Endothelial cell of umbilical vein (primary cell): ENCODE measurements around the gene UGT1A9. TPM values are rescaled to one million over a fixed set of nuclear protein-coding genes. Genes with fewer than 3 reads are reported as not detected.
A peak's percentile ranks its signal among the peaks of the same experiment; 100 is the strongest.

Experiments
- BruUV-seq: library from RNA; stranded (reverse); fragments of 400-500 nt; replicated peaks from 2 replicates; lab custom pipeline; 2021; lab: Mats Ljungman, UMichigan
- CTCF ChIA-PET: fragments of 300-600, 350-600 bp; sonication (Branson Sonifier 250); formaldehyde crosslinking; loops from one replicate; lab custom pipeline; 2021; ENCODE audit warnings: antibody characterized with exemption, inconsistent platforms; lab: Charles Lee
- POLR2A ChIA-PET: fragments of 300-600, 350-600 bp; sonication (Branson Sonifier 250); formaldehyde crosslinking; loops from one replicate; lab custom pipeline; 2021; ENCODE audit warnings: antibody characterized with exemption, inconsistent platforms; lab: Charles Lee
- DNase-seq: peaks from one replicate; pipeline ENCODE4 v3.0.0-alpha.2; 2011; ENCODE audit warnings: low read depth, low spot score
- FAIRE-seq: peaks from 2 replicates; lab custom pipeline; 2011; peaks lifted over from hg19 to GRCh38; lab: Jason Lieb, UNC
- H2AFZ ChIP-seq: 2 replicates; pipeline ENCODE4 v1.6.0; 2012; ENCODE audit warnings: low read depth, low read length, control low read depth, inconsistent platforms
- H3K27ac ChIP-seq: 2 replicates; pipeline ENCODE4 v1.5.1; 2011; ENCODE audit warnings: low read depth, mild to moderate bottlenecking, control low read depth, low read length, moderate library complexity; ENCODE audit not compliant: insufficient read depth
- H3K27me3 ChIP-seq, 2 experiments: 2 replicates each; pipeline versions ENCODE4 v1.6.0 to v1.6.1; 2011; ENCODE audit warnings: low read length in 2 of 2, mixed read lengths in 1 of 2; ENCODE audit not compliant: control insufficient read depth in 2 of 2, insufficient read depth in 2 of 2
- H3K36me3 ChIP-seq, 2 experiments: 2 replicates in 1 of 2; 3 replicates in 1 of 2; pipeline ENCODE4 v1.5.1; 2011; ENCODE audit warnings: low read length in 2 of 2, mild to moderate bottlenecking in 1 of 2, moderate library complexity in 1 of 2; ENCODE audit not compliant: control insufficient read depth in 2 of 2, insufficient read depth in 2 of 2; ENCODE audit errors: extremely low read depth in 1 of 2
- H3K4me1 ChIP-seq: 3 replicates; pipeline ENCODE4 v1.5.1; 2011; ENCODE audit warnings: mild to moderate bottlenecking, low read length; ENCODE audit not compliant: control insufficient read depth, insufficient read depth; ENCODE audit errors: extremely low read depth
- H3K4me2 ChIP-seq: 2 replicates; pipeline ENCODE4 v1.6.1; 2011; ENCODE audit warnings: low read length, control low read depth, mixed read lengths; ENCODE audit not compliant: insufficient read depth
- H3K4me3 ChIP-seq, 3 experiments: fragments of 200-600 bp in 1 of 3; sonication (generic), shearing (Covaris generic) in 1 of 3; replicated peaks in 1 of 3; 2 replicates each; pipeline ENCODE4 v1.5.1; 2011 to 2016; ENCODE audit warnings: control low read depth in 3 of 3, low read length in 3 of 3, mild to moderate bottlenecking in 2 of 3, inconsistent platforms in 1 of 3, low read depth in 1 of 3, moderate library complexity in 1 of 3; ENCODE audit not compliant: insufficient read depth in 1 of 3
- H3K79me2 ChIP-seq: 2 replicates; pipeline ENCODE4 v1.6.0; 2012; ENCODE audit warnings: low read length, inconsistent platforms; ENCODE audit not compliant: control insufficient read depth, insufficient read depth
- H3K9ac ChIP-seq: replicated peaks from 2 replicates; pipeline ENCODE3; 2011; ENCODE audit warnings: low read length, control low read depth; ENCODE audit not compliant: insufficient read depth; ENCODE audit errors: extremely low read depth
- H3K9me1 ChIP-seq: replicated peaks from 3 replicates; pipeline ENCODE4 v1.6.0; 2011; ENCODE audit warnings: mild to moderate bottlenecking, low read length; ENCODE audit not compliant: control insufficient read depth, insufficient read depth; ENCODE audit errors: extremely low read depth
- H3K9me3 ChIP-seq: replicated peaks from 2 replicates; pipeline ENCODE4 v1.5.1; 2012; ENCODE audit warnings: low read length, inconsistent platforms; ENCODE audit not compliant: control insufficient read depth, insufficient read depth
- H4K20me1 ChIP-seq: replicated peaks from 2 replicates; pipeline ENCODE3; 2011; ENCODE audit warnings: mild to moderate bottlenecking, low read length; ENCODE audit not compliant: control insufficient read depth, insufficient read depth; ENCODE audit errors: extremely low read depth
- CTCF ChIP-seq, 2 donors: IDR thresholded peaks; 1 replicate in 1 of 2; 2 replicates in 1 of 2; pipeline ENCODE4 v1.5.1; 2011; ENCODE audit warnings: low read length in 2 of 2, mild to moderate bottlenecking in 2 of 2, moderate library complexity in 2 of 2, control low read depth in 1 of 2, inconsistent platforms in 1 of 2, low read depth in 1 of 2; ENCODE audit not compliant: insufficient read depth in 1 of 2; ENCODE audit errors: extremely low read depth in 1 of 2
- EZH2 ChIP-seq: IDR thresholded peaks from 2 replicates; pipeline ENCODE4 v1.6.1; 2012; ENCODE audit warnings: borderline replicate concordance, low read depth, mild to moderate bottlenecking, moderate library complexity, low read length, inconsistent platforms; ENCODE audit not compliant: severe bottlenecking
- FOS ChIP-seq: IDR thresholded peaks from 2 replicates; pipeline ENCODE4 v1.6.1; 2011; ENCODE audit warnings: mild to moderate bottlenecking, low read length, moderate library complexity, borderline replicate concordance; ENCODE audit not compliant: insufficient read depth
- GATA2 ChIP-seq: IDR thresholded peaks from 2 replicates; pipeline ENCODE4 v1.7.0; 2011; ENCODE audit warnings: low read depth, mild to moderate bottlenecking, moderate library complexity, mixed read lengths, low read length; ENCODE audit not compliant: insufficient read length, insufficient read depth
- JUN ChIP-seq: IDR thresholded peaks from 2 replicates; pipeline ENCODE4 v1.6.1; 2011; ENCODE audit warnings: borderline replicate concordance, low read depth; ENCODE audit not compliant: insufficient read length, insufficient read depth
- MYC ChIP-seq: IDR thresholded peaks from one replicate; pipeline ENCODE4 v1.6.1; 2011; ENCODE audit warnings: mild to moderate bottlenecking, low read depth, low read length
- POLR2A ChIP-seq: IDR thresholded peaks from 2 replicates; pipeline ENCODE4 v1.6.1; 2012; ENCODE audit warnings: low read depth, mild to moderate bottlenecking, control low read depth, low read length
- POLR2AphosphoS5 ChIP-seq: IDR thresholded peaks from 2 replicates; pipeline ENCODE4 v1.6.1; 2012; ENCODE audit warnings: low read depth, mild to moderate bottlenecking, control low read depth, low read length, moderate library complexity; ENCODE audit not compliant: insufficient read depth
- dilution Hi-C: fragments of 300-500 bp; cut with MboI; formaldehyde crosslinking; loops from one replicate; pipeline ENCODE4 v1.15.0; 2019; ENCODE audit warnings: low sequenced_read_pairs; ENCODE audit not compliant: extremely low pct_ligation_motif_present
- intact Hi-C: fragments of 100-400 bp; cut with micrococcal nuclease; formaldehyde crosslinking; loops from one replicate; pipeline ENCODE4 v1.10.0; 2022
- polyA plus RNA-seq, 4 experiments: library from polyadenylated mRNA; depleted of rRNA in 3 of 4; stranded (reverse) in 3 of 4; unstranded in 1 of 4; fragments of >200 nt; gene quantifications; 2 replicates each; pipeline versions ENCODE4 v1.2.1 to v1.2.3, GENCODE V29; 2011 to 2012; ENCODE audit warnings: missing spikeins in 1 of 4
- total RNA-seq: library from RNA; stranded (reverse); gene quantifications from 2 replicates; pipeline ENCODE4 v1.2.3, GENCODE V29; 2021
- TF ChIP-seq, protein P1 (sequence below): IDR thresholded peaks from 2 replicates; pipeline ENCODE4 v1.6.1; 2011; ENCODE audit not compliant: insufficient read depth, insufficient read length

The UGT1A9 gene
- total and polyA plus RNA-seq, 2 donors (not counting 3 experiments of a cell fraction or from before 2014, with no cell fraction given): not detected

- Histone ChIP-seq H3K79me2 (no peaks in the 10 kb centered on the region), H3K4me3 (no peak overlapping the region), H4K20me1 (no peaks in the 10 kb centered on the region), H3K36me3 (no peaks in the 10 kb centered on the region), H3K27ac (peak overlapping the region; percentile 95), H3K9me3 (no peaks in the 10 kb centered on the region), H3K4me1 (peaks cover 4% of the 10 kb centered on the region), H2AFZ (no peak overlapping the region), H3K27me3 (no peaks in the 10 kb centered on the region), H3K9ac (peak overlapping the region; percentile 62), H3K4me2 (no peak overlapping the region), H3K9me1 (no peaks in the 10 kb centered on the region)
- BruUV-seq: no TSS peak
- DNase-seq (peak; percentile 24), FAIRE-seq (no peak)
- TF ChIP-seq MYC (no peak), POLR2A (no peak), FOS (no peak), EZH2 (no peak), GATA2 (no peak), JUN (no peak), POLR2AphosphoS5 (no peak), CTCF (IDR thresholded peaks at IDR 0.05; ENCODE audit: extremely low read depth in 1 of 2, insufficient read depth in 1 of 2, low read depth in 1 of 2, low read length in 2 of 2) (no peak)
- TF ChIP-seq, protein P1, sequence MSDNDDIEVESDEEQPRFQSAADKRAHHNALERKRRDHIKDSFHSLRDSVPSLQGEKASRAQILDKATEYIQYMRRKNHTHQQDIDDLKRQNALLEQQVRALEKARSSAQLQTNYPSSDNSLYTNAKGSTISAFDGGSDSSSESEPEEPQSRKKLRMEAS: no peak
- ChIA-PET CTCF (interaction anchor here (1.0 to 3.5 kb wide), 3 partner anchors 12 to 252 kb away, joined by 3 to 14 read pairs (median 5); partner anchors contain the start of gene UGT1A5), POLR2A (interaction anchor here (0.8 kb wide), 1 partner anchor 213 kb away, joined by 3 read pairs; no protein-coding TSS in a partner anchor)
- intact Hi-C loops (loop anchor here (1.0 kb wide), 1 partner anchor 10 kb away; no protein-coding TSS in a partner anchor), dilution Hi-C loops (no loop called here)
Measured at GRCh38 chr2:233699424-233700027, 27.8 kb downstream of the UGT1A9 start.
